ENCODE measurements around the gene EHD4.

Gene EHD4

DNA sequence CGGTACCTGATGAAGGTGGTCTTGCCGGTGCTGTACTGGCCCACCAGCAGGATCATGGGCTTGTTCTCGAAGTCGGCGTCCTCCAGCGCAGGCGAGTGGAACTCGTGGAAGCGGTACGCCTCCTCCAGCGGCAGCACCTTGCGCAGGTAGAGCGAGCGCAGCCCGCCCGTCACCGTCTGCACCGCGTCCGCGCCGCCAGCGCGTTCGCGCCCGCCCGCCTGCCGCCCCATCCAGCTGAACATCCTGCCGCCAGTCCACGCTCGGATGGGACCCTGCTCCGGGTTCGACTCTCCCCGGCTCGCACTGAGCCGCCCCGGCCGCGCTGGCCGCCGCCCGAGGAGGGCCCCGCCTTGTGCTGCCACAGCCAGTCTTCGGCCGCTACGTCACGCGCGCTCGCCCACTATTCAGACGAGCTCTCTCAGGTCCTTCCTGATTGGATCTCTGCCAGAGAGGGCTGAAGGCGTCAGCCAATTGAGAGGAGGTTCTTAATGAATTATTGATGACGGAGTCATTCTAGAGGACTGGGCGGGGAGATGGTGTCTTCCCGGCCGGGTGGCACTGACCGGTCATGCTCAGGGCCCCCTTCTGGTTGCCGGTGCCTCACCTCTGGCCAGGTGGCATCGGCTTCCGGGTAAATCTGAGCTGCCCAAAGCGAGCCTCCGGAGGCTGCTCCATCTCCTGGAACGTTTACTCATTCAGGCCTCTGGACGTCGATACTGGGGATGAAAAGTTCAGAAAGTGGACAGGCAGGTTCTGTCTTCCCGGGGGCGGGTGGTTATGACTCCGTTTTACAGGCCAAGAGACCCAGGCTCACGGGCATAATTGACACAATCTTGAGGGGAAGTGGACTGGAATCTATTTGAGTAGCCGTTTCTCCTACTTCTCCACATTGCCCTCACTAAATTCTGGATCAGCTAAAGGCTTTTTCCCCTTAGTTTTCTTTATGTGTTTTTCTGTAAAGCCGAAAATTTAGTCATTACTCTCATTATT, at the start of gene EHD4:
Gene EHD4 (minus strand): TSS at position 305 of the 990 bp plus-strand sequence. CDS start 63 bp downstream, at position 242.
- no peak within 1 kb of the TSS for H3K27ac ChIP-seq (ENCODE audit: low read length)
- peak within 1 kb of the TSS; percentile 77 for H3K4me3 ChIP-seq (ENCODE audit: low read length)
- no peaks in the 10 kb centered on the region for H3K27me3 ChIP-seq (ENCODE audit: control insufficient read depth, insufficient read depth, low read length)
- no CpG with 5 or more reads among the region's 72 CpGs for WGBS (ENCODE audit: insufficient coverage, insufficient read length)
- no peaks in the 10 kb centered on the region; the same call in 1 of the 2 replicates for H3K4me1 ChIP-seq (ENCODE audit: control insufficient read depth, insufficient read depth, low read length)
- peak; percentile 92 for DNase-seq (ENCODE audit: low read depth, low spot score)
- no peaks in the 10 kb centered on the region for H3K36me3 ChIP-seq (ENCODE audit: control insufficient read depth, insufficient read depth, low read length)
- H3K9me3 ChIP-seq (ENCODE audit: control insufficient read depth, insufficient read depth, low read length), result no peaks in the 10 kb centered on the region

DNA sequence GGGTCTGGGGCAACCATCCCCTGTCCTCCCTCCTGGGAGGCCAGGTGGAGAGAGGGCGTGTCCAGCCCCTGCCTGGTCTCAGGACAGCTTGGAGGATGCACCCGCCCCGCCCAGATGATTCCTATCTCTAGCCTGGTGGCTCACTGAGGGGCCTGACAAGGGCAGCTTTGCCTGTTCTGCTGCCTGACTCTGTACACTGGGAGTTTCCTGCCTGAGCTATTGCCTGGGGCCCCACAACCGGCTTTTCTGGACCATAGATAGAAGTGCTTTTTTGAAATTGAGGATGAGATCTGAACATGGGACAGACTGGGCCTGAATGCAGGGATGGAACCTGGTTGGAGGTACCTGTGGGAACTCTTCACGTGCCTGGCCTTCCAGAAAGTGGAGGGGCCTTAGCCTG, 49.2 kb upstream of the EHD4 start:
- H3K4me1 ChIP-seq (ENCODE audit: control insufficient read depth, insufficient read depth, low read length), result no peaks in the 10 kb centered on the region
- no peaks in the 10 kb centered on the region for H3K27me3 ChIP-seq (ENCODE audit: control insufficient read depth, insufficient read depth, low read length)
- peaks cover 10% of the 10 kb centered on the region for H3K9me3 ChIP-seq (ENCODE audit: control insufficient read depth, insufficient read depth, low read length)
- no peak for DNase-seq (ENCODE audit: low read depth, low spot score)
- H3K27ac ChIP-seq (ENCODE audit: low read length), result no peak overlapping the region
- no CpG with 5 or more reads among the region's 5 CpGs for WGBS (ENCODE audit: insufficient coverage, insufficient read length)
- no peak overlapping the region for H3K4me3 ChIP-seq (ENCODE audit: low read length)
- H3K36me3 ChIP-seq (ENCODE audit: control insufficient read depth, insufficient read depth, low read length), result no peaks in the 10 kb centered on the region; the same call in 1 of the 2 replicates

- DNase-seq (ENCODE audit: low read depth, low spot score), result no peak
- Histone ChIP-seq H3K4me3 (ENCODE audit: low read length) (no peak within 1 kb of the TSS), H3K9me3 (ENCODE audit: control insufficient read depth, insufficient read depth, low read length) (peaks cover 10% of the 10 kb centered on the region), H3K4me1 (ENCODE audit: control insufficient read depth, insufficient read depth, low read length) (no peaks in the 10 kb centered on the region), H3K27ac (ENCODE audit: low read length) (no peak within 1 kb of the TSS), H3K27me3 (ENCODE audit: control insufficient read depth, insufficient read depth, low read length) (no peaks in the 10 kb centered on the region), H3K36me3 (ENCODE audit: control insufficient read depth, insufficient read depth, low read length) (no peaks in the 10 kb centered on the region; the same call in 1 of the 2 replicates)
- no CpG with 5 or more reads among the region's 5 CpGs for WGBS (ENCODE audit: insufficient coverage, insufficient read length)
Measured at GRCh38 chr15:42020713-42021273, 48.4 kb upstream of the EHD4 start, which contains the start of gene PLA2G4E. Gene PLA2G4E (minus strand): TSS chr15:42021042. CDS start chr15:42021030, 12 bp downstream.

DNA sequence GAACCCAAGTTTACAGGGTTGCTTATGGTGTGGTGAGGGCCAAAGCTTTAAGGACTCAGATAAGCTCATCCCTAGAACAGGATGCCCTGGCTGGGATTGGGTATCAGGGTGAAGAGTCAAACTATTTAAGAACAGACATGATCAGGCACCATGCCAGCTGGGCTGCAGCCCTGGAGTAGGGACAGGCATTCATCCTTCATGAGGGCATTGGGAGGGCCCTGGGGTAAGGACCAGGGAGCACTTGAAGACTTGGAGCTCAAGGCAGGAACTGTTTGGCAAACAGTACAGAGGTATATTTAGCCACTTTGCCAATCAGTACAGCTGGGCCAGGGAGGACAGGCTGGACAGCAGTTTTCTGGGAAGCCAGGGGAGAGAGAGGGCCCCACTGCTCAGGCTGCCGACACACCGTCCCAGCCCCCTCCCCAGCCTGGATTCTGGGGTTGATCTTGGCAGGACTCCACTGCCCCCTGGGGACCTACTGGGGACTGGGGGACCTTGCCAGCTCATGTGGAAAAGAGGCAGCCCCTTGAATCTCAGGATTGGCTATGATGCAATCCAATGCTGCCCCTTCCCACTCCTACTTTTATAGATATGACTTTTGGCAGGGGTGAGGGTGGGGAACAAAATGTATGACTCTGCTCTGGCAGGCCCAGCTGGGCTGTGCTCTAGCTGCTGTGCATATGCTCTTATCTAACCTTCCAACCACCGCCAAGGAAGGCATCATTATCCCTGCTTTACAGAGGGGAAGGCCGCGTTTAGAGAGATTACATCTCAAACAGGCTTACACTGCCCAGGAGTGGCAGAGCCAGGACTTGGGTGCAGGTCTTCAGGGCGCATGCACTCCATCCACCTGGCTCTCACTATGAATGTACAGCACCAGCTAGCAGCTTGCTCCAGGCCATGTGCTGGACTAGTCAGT, 46.2 kb upstream of the EHD4 start:
- no peak for DNase-seq (ENCODE audit: low read depth, low spot score)
- peaks cover 6% of the 10 kb centered on the region; the same call in 1 of the 2 replicates for H3K9me3 ChIP-seq (ENCODE audit: control insufficient read depth, insufficient read depth, low read length)
- no CpG with 5 or more reads among the region's 6 CpGs for WGBS (ENCODE audit: insufficient coverage, insufficient read length)
- H3K27me3 ChIP-seq (ENCODE audit: control insufficient read depth, insufficient read depth, low read length), result no peaks in the 10 kb centered on the region
- no peak overlapping the region for H3K4me3 ChIP-seq (ENCODE audit: low read length)
- no peak overlapping the region for H3K27ac ChIP-seq (ENCODE audit: low read length)
- H3K4me1 ChIP-seq (ENCODE audit: control insufficient read depth, insufficient read depth, low read length), result no peaks in the 10 kb centered on the region
- no peaks in the 10 kb centered on the region for H3K36me3 ChIP-seq (ENCODE audit: control insufficient read depth, insufficient read depth, low read length)

DNA sequence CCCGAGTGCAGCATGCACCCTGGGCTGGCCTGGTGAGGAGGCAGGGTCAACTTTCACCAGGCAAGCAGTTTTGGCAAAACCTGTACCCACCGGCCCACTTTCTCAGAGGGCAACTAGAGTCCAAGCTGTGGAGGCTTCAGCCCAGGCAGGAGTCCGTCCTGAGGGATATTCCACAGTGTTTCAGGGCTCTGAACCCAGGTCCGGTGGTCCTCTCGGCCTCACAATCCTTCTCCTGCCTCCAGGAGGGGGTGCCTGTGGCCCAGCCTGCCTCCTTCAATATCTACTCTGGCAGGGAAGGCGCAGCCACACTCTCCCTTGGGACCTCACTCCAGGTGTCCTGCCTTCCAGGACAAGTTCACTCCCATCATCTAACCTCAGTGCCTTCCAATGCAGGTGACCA, 44.6 kb upstream of the EHD4 start:
- Histone ChIP-seq H3K4me1 (ENCODE audit: control insufficient read depth, insufficient read depth, low read length) (no peaks in the 10 kb centered on the region), H3K9me3 (ENCODE audit: control insufficient read depth, insufficient read depth, low read length) (no peaks in the 10 kb centered on the region), H3K27ac (ENCODE audit: low read length) (no peak overlapping the region), H3K36me3 (ENCODE audit: control insufficient read depth, insufficient read depth, low read length) (no peaks in the 10 kb centered on the region; the same call in 1 of the 2 replicates), H3K4me3 (ENCODE audit: low read length) (no peak overlapping the region), H3K27me3 (ENCODE audit: control insufficient read depth, insufficient read depth, low read length) (no peaks in the 10 kb centered on the region)
- no peak for DNase-seq (ENCODE audit: low read depth, low spot score)
- WGBS (ENCODE audit: insufficient coverage, insufficient read length), result no CpG with 5 or more reads among the region's 6 CpGs

DNA sequence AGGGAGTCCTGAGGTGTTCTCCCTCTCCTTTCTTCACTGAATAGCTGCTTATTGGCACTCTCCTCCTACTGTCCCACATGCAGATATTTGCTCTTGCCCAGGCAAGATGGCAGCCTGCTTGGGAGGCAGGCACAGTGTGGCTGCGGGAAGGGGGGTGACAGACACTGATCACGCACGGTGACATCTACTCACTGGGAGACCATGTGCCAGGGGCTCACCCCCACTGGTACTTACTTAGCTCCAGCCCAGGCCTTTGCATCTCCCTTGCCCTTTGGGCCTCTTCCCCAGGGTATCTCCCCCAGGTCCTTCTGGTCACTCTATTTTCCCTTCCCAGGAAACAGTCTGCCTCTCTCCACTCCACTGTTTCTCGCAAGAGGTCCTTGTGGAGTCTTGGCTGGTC, 42.0 kb upstream of the EHD4 start:
- no CpG with 5 or more reads among the region's 4 CpGs for WGBS (ENCODE audit: insufficient coverage, insufficient read length)
- H3K4me3 ChIP-seq (ENCODE audit: low read length), result no peak overlapping the region
- no peaks in the 10 kb centered on the region for H3K4me1 ChIP-seq (ENCODE audit: control insufficient read depth, insufficient read depth, low read length)
- H3K27ac ChIP-seq (ENCODE audit: low read length), result no peak overlapping the region
- H3K27me3 ChIP-seq (ENCODE audit: control insufficient read depth, insufficient read depth, low read length), result no peaks in the 10 kb centered on the region
- no peaks in the 10 kb centered on the region; the same call in 1 of the 2 replicates for H3K36me3 ChIP-seq (ENCODE audit: control insufficient read depth, insufficient read depth, low read length)
- no peaks in the 10 kb centered on the region for H3K9me3 ChIP-seq (ENCODE audit: control insufficient read depth, insufficient read depth, low read length)
- DNase-seq (ENCODE audit: low read depth, low spot score), result no peak

GRCh38 chr15:42012928-42013482, 40.6 kb upstream of the EHD4 start:
- Histone ChIP-seq H3K36me3 (ENCODE audit: control insufficient read depth, insufficient read depth, low read length) (no peaks in the 10 kb centered on the region; the same call in 1 of the 2 replicates), H3K9me3 (ENCODE audit: control insufficient read depth, insufficient read depth, low read length) (no peaks in the 10 kb centered on the region), H3K27ac (ENCODE audit: low read length) (no peak overlapping the region), H3K4me1 (ENCODE audit: control insufficient read depth, insufficient read depth, low read length) (no peaks in the 10 kb centered on the region), H3K27me3 (ENCODE audit: control insufficient read depth, insufficient read depth, low read length) (no peaks in the 10 kb centered on the region), H3K4me3 (ENCODE audit: low read length) (no peak overlapping the region)
- no peak for DNase-seq (ENCODE audit: low read depth, low spot score)
- WGBS (ENCODE audit: insufficient coverage, insufficient read length), result no CpG with 5 or more reads among the region's 10 CpGs

DNA sequence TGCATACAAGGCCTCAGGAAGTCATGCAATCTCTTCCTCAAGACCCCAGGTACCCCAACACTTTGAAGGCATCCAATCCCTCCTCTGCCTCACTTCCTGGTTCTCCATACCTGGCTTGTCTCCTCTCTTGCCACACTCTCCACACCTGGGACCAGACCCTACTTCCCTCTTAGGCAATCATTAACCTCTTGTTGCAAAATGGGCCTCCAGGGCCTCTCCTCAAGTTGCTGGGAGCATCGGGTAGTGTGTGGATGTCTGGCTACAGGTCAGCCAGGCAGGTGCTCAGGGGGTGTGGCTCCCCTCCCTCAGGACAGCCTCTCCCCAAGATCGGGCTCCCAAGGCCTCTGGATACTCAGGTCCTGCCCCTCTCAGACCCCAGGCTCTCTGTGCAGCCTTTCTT, 39.9 kb upstream of the EHD4 start:
- DNase-seq (ENCODE audit: low read depth, low spot score), result no peak
- no peaks in the 10 kb centered on the region; the same call in 1 of the 2 replicates for H3K36me3 ChIP-seq (ENCODE audit: control insufficient read depth, insufficient read depth, low read length)
- no peak overlapping the region for H3K4me3 ChIP-seq (ENCODE audit: low read length)
- no peaks in the 10 kb centered on the region for H3K4me1 ChIP-seq (ENCODE audit: control insufficient read depth, insufficient read depth, low read length)
- H3K9me3 ChIP-seq (ENCODE audit: control insufficient read depth, insufficient read depth, low read length), result no peaks in the 10 kb centered on the region
- WGBS (ENCODE audit: insufficient coverage, insufficient read length), result no CpG with 5 or more reads among the region's 2 CpGs
- H3K27me3 ChIP-seq (ENCODE audit: control insufficient read depth, insufficient read depth, low read length), result no peaks in the 10 kb centered on the region
- H3K27ac ChIP-seq (ENCODE audit: low read length), result no peak overlapping the region

GRCh38 chr15:42011074-42011473, 38.7 kb upstream of the EHD4 start:
- no peaks in the 10 kb centered on the region; the same call in 1 of the 2 replicates for H3K36me3 ChIP-seq (ENCODE audit: control insufficient read depth, insufficient read depth, low read length)
- no peak overlapping the region for H3K27ac ChIP-seq (ENCODE audit: low read length)

More at GRCh38 chr15:42011074-42011473, 38.7 kb upstream of the EHD4 start:
- Histone ChIP-seq H3K9me3 (ENCODE audit: control insufficient read depth, insufficient read depth, low read length) (no peaks in the 10 kb centered on the region), H3K4me1 (ENCODE audit: control insufficient read depth, insufficient read depth, low read length) (no peaks in the 10 kb centered on the region), H3K4me3 (ENCODE audit: low read length) (no peak overlapping the region), H3K27me3 (ENCODE audit: control insufficient read depth, insufficient read depth, low read length) (no peaks in the 10 kb centered on the region)
- no CpG with 5 or more reads among the region's 7 CpGs for WGBS (ENCODE audit: insufficient coverage, insufficient read length)
- no peak for DNase-seq (ENCODE audit: low read depth, low spot score)
